Stimulated activated CD4-positive, alpha-beta T cell treated with anti-CD3 and anti-CD28 coated beads, Interleukin-4, amount 100 ng/mL, for 1 hour (primary cell): Measurements from ENCODE around the gene RPH3AL.
"Not testable (repeated sequence)": the region's sequence is repeated elsewhere in the genome, so short reads cannot be mapped to it uniquely, and the experiment has no call there.

ENCODE experiments used
- DNase-seq: peaks from one replicate; pipeline ENCODE4 v3.0.0-alpha.2; 2020

The RPH3AL gene

DNA sequence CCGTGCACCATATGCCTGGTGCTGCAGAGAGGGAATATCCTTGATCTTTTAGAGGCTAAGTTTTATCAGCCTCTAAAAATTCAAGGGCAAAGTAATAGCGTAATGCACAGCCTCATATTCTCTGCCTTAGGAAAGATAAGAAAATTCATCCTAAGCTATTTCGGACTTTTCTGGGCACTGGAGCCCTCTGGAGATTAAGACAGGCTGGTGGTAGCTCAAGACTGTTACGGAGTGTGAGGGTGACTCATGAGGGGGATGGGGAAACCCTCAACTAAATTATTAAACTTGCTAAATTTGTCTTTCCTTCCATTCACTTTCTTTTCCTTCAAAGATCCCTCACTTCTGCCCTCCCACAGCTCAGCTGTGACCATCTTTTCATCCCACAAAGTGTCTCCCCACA lies 73.3 kb downstream of the RPH3AL start:
- DNase-seq: no peak

DNA sequence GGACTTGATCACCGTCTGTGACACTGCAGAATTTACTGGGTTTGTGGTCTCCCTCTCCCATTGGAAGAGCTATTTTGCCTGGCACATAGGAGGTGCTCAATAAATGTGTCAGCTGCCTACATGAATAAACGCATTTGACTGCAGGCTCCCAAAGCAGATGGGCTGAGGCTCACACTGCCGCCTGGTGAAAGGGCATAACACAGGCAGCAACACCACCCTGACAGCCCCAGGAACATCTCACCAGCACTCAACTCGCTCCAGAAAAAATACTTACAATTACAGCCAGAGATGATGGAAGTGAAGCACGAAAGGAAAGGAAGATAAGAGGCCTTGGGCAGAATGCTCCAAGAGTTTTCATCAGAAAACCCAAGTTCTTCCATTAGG lies 73.9 kb downstream of the RPH3AL start:
- DNase-seq: no peak

GRCh38 chr17:278055-278675 lies 74.4 kb downstream of the RPH3AL start:
- no peak for DNase-seq

DNA sequence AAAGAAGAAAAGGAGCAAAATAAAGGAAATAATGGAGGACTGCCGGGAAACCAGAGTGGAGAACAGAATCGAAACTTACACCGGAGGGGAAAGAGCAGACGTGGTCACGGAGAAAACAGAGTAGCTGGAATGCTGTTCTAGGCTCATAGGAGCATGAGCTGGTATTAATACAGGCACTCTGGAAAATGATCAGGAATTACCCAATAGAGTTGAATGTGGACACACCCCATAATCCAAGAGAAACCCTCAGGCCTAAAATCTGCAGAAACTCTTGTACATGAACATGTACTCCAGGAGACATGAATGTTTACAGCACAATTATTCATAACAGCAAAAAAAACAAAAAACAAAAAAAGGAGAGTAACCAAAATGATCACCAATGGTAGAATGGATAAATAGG lies 77.7 kb downstream of the RPH3AL start:
- DNase-seq: no peak

- no peak for DNase-seq
Observed at GRCh38 chr17:273981-274832, 78.4 kb downstream of the RPH3AL start.

DNA sequence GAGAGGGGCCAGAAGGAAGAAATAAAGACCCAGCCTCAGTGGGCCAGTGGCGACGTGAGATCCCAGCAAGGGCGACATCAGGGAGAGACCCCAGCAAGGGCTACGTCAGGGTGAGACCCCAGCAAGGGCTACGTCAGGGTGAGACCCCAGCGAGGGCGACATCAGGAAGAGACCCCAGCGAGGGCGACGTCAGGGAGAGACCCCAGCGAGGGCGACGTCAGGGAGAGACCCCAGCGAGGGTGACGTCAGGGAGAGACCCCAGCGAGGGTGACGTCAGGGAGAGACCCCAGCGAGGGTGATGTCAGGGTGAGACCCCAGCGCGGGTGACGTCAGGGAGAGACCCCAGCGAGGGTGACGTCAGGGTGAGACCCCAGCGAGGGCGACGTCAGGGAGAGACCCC lies 79.8 kb downstream of the RPH3AL start:
- not testable (repeated sequence) for DNase-seq

GRCh38 chr17:271928-272623 lies 80.5 kb downstream of the RPH3AL start:
- not testable (repeated sequence) for DNase-seq

- no peak for DNase-seq
Observed at GRCh38 chr17:269616-270514, 82.7 kb downstream of the RPH3AL start.

GRCh38 chr17:266701-267667 lies 85.6 kb downstream of the RPH3AL start:
- DNase-seq: no peak

DNA sequence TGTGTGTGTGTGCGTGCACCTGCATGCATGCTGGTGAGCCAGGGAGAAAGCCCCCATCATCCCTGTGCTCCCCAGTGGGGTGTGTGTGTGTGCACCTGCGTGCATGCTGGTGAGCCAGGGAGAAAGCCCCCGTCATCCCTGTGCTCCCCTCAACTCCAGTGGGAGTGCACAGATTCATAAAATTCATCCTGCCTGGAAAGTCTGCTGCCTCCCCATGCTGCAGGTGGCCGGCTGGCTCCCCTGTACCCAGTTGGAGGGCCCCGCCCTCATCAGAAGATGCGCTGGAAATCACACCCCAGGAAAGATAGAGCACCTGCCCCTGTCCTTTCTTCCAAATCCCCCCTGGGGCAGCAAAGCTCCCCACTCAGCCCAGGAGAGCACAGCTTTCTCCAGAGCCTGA lies 86.4 kb downstream of the RPH3AL start:
- DNase-seq: no peak

GRCh38 chr17:265718-266117 lies 86.9 kb downstream of the RPH3AL start:
- no peak for DNase-seq

- no peak for DNase-seq
Observed at GRCh38 chr17:263773-264172, 88.8 kb downstream of the RPH3AL start.

DNA sequence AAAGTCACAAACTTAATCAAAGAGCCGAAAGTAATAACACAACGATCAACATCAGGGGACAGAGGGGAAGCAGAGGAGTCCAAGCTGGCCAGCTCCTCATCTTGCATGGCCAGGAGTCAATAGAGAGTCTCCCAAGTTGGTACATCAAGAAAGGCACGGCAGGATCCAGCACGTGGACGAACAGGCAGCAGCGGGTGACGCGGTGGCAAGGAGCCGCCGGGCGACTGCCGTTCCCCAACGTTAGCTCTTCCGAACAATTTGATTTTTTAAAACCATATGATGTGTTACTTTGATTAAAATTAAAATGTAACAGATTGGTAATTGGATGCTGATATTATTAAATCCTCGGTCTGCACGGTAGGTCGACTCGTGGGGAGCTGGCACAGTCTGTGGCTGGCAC lies 89.3 kb downstream of the RPH3AL start:
- no peak for DNase-seq

- DNase-seq: no peak
Observed at GRCh38 chr17:261635-262034, 91.0 kb downstream of the RPH3AL start.

- DNase-seq: no peak
Observed at GRCh38 chr17:260944-261343, 91.7 kb downstream of the RPH3AL start.

GRCh38 chr17:260031-260791 lies 92.4 kb downstream of the RPH3AL start:
- DNase-seq: no peak

- DNase-seq: no peak
Observed at GRCh38 chr17:259341-259976, 93.1 kb downstream of the RPH3AL start.

- DNase-seq: no peak
Observed at GRCh38 chr17:258906-259305, 93.7 kb downstream of the RPH3AL start.

DNA sequence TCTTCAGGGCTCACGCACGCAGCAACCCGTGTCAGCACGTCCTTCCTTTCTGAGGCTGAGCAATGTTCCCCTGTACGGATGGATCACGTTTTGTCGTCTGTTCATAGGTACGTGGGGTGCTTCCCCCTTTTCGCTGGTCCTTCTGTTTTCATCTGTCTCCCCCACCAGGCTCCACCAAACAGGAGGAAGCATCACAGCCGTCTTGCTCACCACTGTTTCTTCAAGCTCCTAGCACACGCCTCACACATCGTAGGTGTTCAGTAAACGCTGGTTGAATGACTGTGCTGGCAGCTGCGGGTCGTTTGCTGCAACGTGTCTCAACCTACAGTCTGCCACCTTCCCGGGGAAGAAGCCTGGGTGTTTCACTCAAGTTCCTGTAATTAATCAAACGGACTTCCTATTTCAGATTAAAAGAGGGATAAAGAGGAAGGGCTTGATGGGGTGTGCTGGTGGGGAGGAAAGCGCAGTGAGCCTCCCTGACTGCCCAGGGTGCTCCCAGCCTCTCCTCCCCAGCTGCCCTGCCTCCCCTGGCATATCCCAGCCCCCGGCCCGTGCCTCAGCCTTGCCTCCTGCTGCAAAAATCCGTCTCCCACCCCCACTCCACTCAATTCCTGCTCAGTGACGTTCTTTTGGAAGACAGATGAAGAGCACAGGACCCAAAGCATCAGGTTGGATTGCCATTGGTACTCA lies 94.4 kb downstream of the RPH3AL start:
- no peak for DNase-seq
